SK-N-SH (cell line): Measurements from ENCODE around the gene CLCN1. TPM values are rescaled to one million over a fixed set of nuclear protein-coding genes. Genes with fewer than 3 reads are reported as not detected.

Experiments
- CTCF ChIA-PET: fragments of 300-600, 350-600 bp; formaldehyde crosslinking; extraction: SDS; loops from one replicate; lab custom pipeline; 2021; lab: Yijun Ruan, JAX
- POLR2A ChIA-PET: fragments of 350-600 bp; sonication (Branson Sonifier 250); formaldehyde crosslinking; extraction: SDS; loops from one replicate; lab custom pipeline; 2020; ENCODE audit warnings: antibody characterized with exemption, inconsistent platforms; lab: Yijun Ruan, JAX
- DNase-seq: peaks from one replicate; pipeline ENCODE4 v3.0.0; 2012
- H2AFZ ChIP-seq: fragments of 200-600 bp; sonication (generic); 2 replicates; pipeline ENCODE4 v1.8.1; 2016; ENCODE audit warnings: antibody characterized with exemption, mild to moderate bottlenecking, low read depth
- H3F3A ChIP-seq: fragments of 200-600 bp; sonication (generic); replicated peaks from 2 replicates; pipeline ENCODE3; 2016; ENCODE audit warnings: antibody characterized with exemption, mild to moderate bottlenecking; ENCODE audit not compliant: insufficient read depth
- H3K27ac ChIP-seq, 2 experiments: fragments of 200-500 bp in 1 of 2; fragments of 200-600 bp in 1 of 2; sonication (Bioruptor generic) in 1 of 2; sonication (generic), shearing (Covaris generic) in 1 of 2; 2 replicates each; pipeline versions ENCODE4 v1.5.1 to v1.6.1; 2014 to 2016; ENCODE audit warnings: low read depth in 2 of 2, inconsistent platforms in 1 of 2, low read length in 1 of 2, mild to moderate bottlenecking in 1 of 2, mixed read lengths in 1 of 2
- H3K27me3 ChIP-seq: fragments of 200-600 bp; sonication (generic), shearing (Covaris generic); 2 replicates; pipeline ENCODE4 v1.6.1; 2016; ENCODE audit warnings: mixed run types; ENCODE audit not compliant: insufficient read depth
- H3K36me3 ChIP-seq, 2 experiments: fragments of 200-500 bp in 1 of 2; fragments of 200-600 bp in 1 of 2; sonication (Bioruptor generic) in 1 of 2; sonication (generic) in 1 of 2; replicated peaks in 1 of 2; 2 replicates each; pipeline versions ENCODE3 to v1.5.1; 2014 to 2016; ENCODE audit warnings: low read length in 1 of 2, mild to moderate bottlenecking in 1 of 2; ENCODE audit not compliant: insufficient read depth in 2 of 2, control insufficient read depth in 1 of 2
- H3K4me1 ChIP-seq, 2 experiments: fragments of 200-500 bp in 1 of 2; fragments of 200-600 bp in 1 of 2; sonication (Bioruptor generic) in 1 of 2; sonication (generic), shearing (Covaris generic) in 1 of 2; 2 replicates each; pipeline versions ENCODE4 v1.5.1 to v1.6.1; 2014 to 2016; ENCODE audit warnings: low read depth in 1 of 2, low read length in 1 of 2, mixed run types in 1 of 2; ENCODE audit not compliant: insufficient read depth in 2 of 2, control insufficient read depth in 1 of 2
- H3K4me2 ChIP-seq: fragments of 200-600 bp; sonication (generic), shearing (Covaris generic); 2 replicates; pipeline ENCODE4 v1.6.1; 2017; ENCODE audit warnings: mixed run types
- H3K4me3 ChIP-seq, 2 experiments: fragments of 200-500 bp in 1 of 2; fragments of 200-600 bp in 1 of 2; sonication (Bioruptor generic) in 1 of 2; sonication (generic), shearing (Covaris generic) in 1 of 2; 2 replicates each; pipeline versions ENCODE4 v1.5.1 to v1.8.1; 2014 to 2016; ENCODE audit warnings: low read depth in 2 of 2, inconsistent platforms in 1 of 2, low read length in 1 of 2, mild to moderate bottlenecking in 1 of 2, mixed read lengths in 1 of 2, moderate library complexity in 1 of 2
- H3K79me2 ChIP-seq: fragments of 200-600 bp; sonication (generic); 2 replicates; pipeline ENCODE4 v1.8.1; 2017; ENCODE audit warnings: mild to moderate bottlenecking; ENCODE audit not compliant: insufficient read depth
- H3K9ac ChIP-seq: fragments of 200-600 bp; sonication (generic); 2 replicates; pipeline ENCODE4 v1.6.1; 2017; ENCODE audit warnings: mixed run types
- H3K9me2 ChIP-seq: fragments of 200-600 bp; sonication (generic); 2 replicates; pipeline ENCODE4 v1.6.1; 2017; ENCODE audit warnings: mixed run types
- H3K9me3 ChIP-seq: fragments of 200-600 bp; sonication (generic); 2 replicates; pipeline ENCODE4 v1.6.1; 2017; ENCODE audit warnings: mixed run types, mild to moderate bottlenecking, moderate library complexity
- H4K20me1 ChIP-seq: fragments of 200-600 bp; sonication (generic); 2 replicates; pipeline ENCODE4 v1.6.1; 2017; ENCODE audit warnings: mild to moderate bottlenecking, mixed run types; ENCODE audit not compliant: insufficient read depth
- EP300 ChIP-seq, 2 experiments: IDR thresholded peaks; 2 replicates each; pipeline versions ENCODE4 v1.4.0 to v1.6.1; 2012; ENCODE audit warnings: borderline replicate concordance in 1 of 2, low read depth in 1 of 2, low read length in 1 of 2
- FOSL2 ChIP-seq: IDR thresholded peaks from 2 replicates; pipeline ENCODE4 v1.4.0; 2012; ENCODE audit warnings: low read depth, mild to moderate bottlenecking, moderate library complexity, borderline replicate concordance
- FOXM1 ChIP-seq: IDR thresholded peaks from 2 replicates; pipeline ENCODE4 v1.4.0; 2012; ENCODE audit warnings: low read depth, mild to moderate bottlenecking
- GATA2 ChIP-seq: sonication (generic); formaldehyde crosslinking; IDR thresholded peaks from 2 replicates; pipeline ENCODE4 v1.5.0; 2020; ENCODE audit warnings: mild to moderate bottlenecking, missing genetic modification reagents
- MEF2A ChIP-seq: IDR thresholded peaks from 2 replicates; pipeline ENCODE4 v1.4.0; 2012; ENCODE audit warnings: low read depth, borderline replicate concordance
- REST ChIP-seq: IDR thresholded peaks from 2 replicates; pipeline ENCODE4 v1.6.1; 2012; ENCODE audit warnings: mild to moderate bottlenecking, low read depth, low read length, moderate library complexity
- TAF1 ChIP-seq: IDR thresholded peaks from 2 replicates; pipeline ENCODE4 v1.6.1; 2012; ENCODE audit warnings: low read depth, mild to moderate bottlenecking, low read length, moderate library complexity, borderline replicate concordance
- TEAD4 ChIP-seq: IDR thresholded peaks from 2 replicates; pipeline ENCODE4 v1.4.0; 2012; ENCODE audit warnings: mild to moderate bottlenecking, borderline replicate concordance; ENCODE audit not compliant: insufficient read depth
- WGBS: methylation state at CpG from one replicate; pipeline ENCODE4 v1.1.6; 2017; ENCODE audit warnings: low lambda C conversion rate; 5-methylcytosine and 5-hydroxymethylcytosine counted together
- polyA plus RNA-seq, 3 experiments: library from polyadenylated mRNA; depleted of rRNA; stranded (reverse); fragments of >200 nt; gene quantifications; 2 replicates each; pipeline ENCODE4 v1.2.3, GENCODE V29; 2012
- TF ChIP-seq, protein P1 (sequence below): IDR thresholded peaks from 2 replicates; pipeline ENCODE4 v1.4.0; 2012; ENCODE audit warnings: low read depth, borderline replicate concordance

The CLCN1 gene
- polyA plus RNA-seq, 1 of the 3 experiments (the other 2 are of a cell fraction) = 0.12 TPM

DNA sequence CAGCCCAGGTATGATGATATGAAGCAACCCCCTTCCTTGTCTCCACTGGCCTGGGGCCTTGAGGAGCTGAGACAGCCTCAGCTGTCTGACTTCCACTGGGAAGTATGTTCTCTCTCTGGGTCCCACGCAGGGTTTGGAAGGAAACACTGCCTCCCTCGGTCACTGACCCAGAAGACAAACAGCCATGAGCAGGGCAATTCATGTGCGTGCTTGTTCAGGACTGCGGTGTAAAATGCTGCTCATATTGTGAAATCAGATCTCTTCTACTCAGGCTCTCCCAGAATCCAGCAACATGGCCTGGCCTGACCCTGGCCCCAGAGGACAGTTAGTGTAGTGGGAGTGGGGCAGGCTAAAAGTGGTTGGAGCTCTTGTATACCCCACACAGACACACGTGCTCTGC is 2.8 kb downstream of the CLCN1 start:
- ChIA-PET POLR2A (interaction anchor here (0.5 kb wide), 1 partner anchor 79 kb away, joined by 3 read pairs; no protein-coding TSS in a partner anchor), CTCF (interaction anchor here (0.6 to 1.8 kb wide), 4 partner anchors 12 to 98 kb away, joined by 3 to 4 read pairs (median 4); no protein-coding TSS in a partner anchor)
- Histone ChIP-seq H3K79me2 (no peaks in the 10 kb centered on the region), H2AFZ (no peak overlapping the region), H3K4me3 (no peak overlapping the region), H3K36me3 (no peaks in the 10 kb centered on the region), H3K4me2 (no peak overlapping the region), H4K20me1 (no peaks in the 10 kb centered on the region)
- 70% methylated on average over 4 of the region's 5 CpGs for WGBS
- TF ChIP-seq FOXM1 (no peak), TAF1 (no peak)
- TF ChIP-seq, all 33 proteins: peak for 0
- DNase-seq = no peak
- Histone ChIP-seq H3K4me1 (peaks cover 0 to 2% of the 10 kb centered on the region in 2 experiments; a peak in 1 of 4 replicates), H3K27ac (no peak overlapping the region), H3F3A (no peaks in the 10 kb centered on the region), H3K9me3 (no peaks in the 10 kb centered on the region), H3K9ac (no peak overlapping the region), H3K9me2 (no peaks in the 10 kb centered on the region), H3K27me3 (no peaks in the 10 kb centered on the region)

DNA sequence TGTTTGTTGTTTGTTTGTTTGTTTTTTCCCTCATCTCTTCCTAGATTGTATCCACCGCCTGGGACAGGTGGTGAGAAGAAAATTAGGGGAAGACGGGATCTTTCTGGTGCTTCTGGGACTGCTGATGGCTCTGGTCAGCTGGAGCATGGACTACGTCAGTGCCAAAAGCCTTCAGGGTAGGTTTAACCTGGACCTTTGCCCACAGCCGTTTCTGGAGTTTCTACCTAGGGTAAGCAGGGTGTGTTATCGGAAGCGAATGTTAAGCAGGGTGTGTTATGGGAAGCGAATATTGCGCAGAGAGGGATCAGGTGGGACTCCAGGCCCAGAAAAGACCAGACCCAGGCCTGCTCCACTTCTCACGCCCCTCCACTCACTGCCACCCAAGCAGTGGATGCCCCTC is 4.7 kb downstream of the CLCN1 start:
- Histone ChIP-seq H3K4me2 (no peak overlapping the region), H3K9me2 (no peaks in the 10 kb centered on the region), H3K27me3 (no peaks in the 10 kb centered on the region), H3K36me3 (no peaks in the 10 kb centered on the region), H3K4me1 (peaks cover 0 to 2% of the 10 kb centered on the region in 2 experiments; a peak in 1 of 4 replicates), H3K79me2 (no peaks in the 10 kb centered on the region), H4K20me1 (no peaks in the 10 kb centered on the region), H3K9ac (no peak overlapping the region), H3K9me3 (no peaks in the 10 kb centered on the region), H3F3A (no peaks in the 10 kb centered on the region), H2AFZ (no peak overlapping the region), H3K27ac (no peak overlapping the region), H3K4me3 (no peak overlapping the region)
- TF ChIP-seq TEAD4 (no peak), MEF2A (no peak), REST (no peak), EP300 (IDR thresholded peaks at IDR 0.05; ENCODE audit: borderline replicate concordance in 1 of 2, low read depth in 1 of 2, low read length in 1 of 2) (no peak), GATA2 (CRISPR knock-in tag) (no peak), FOSL2 (no peak)
- TF ChIP-seq, protein P1, sequence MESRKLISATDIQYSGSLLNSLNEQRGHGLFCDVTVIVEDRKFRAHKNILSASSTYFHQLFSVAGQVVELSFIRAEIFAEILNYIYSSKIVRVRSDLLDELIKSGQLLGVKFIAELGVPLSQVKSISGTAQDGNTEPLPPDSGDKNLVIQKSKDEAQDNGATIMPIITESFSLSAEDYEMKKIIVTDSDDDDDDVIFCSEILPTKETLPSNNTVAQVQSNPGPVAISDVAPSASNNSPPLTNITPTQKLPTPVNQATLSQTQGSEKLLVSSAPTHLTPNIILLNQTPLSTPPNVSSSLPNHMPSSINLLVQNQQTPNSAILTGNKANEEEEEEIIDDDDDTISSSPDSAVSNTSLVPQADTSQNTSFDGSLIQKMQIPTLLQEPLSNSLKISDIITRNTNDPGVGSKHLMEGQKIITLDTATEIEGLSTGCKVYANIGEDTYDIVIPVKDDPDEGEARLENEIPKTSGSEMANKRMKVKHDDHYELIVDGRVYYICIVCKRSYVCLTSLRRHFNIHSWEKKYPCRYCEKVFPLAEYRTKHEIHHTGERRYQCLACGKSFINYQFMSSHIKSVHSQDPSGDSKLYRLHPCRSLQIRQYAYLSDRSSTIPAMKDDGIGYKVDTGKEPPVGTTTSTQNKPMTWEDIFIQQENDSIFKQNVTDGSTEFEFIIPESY = no peak
- ChIA-PET POLR2A (no interaction called here), CTCF (interaction anchor here (1.4 kb wide), 1 partner anchor 21 kb away, joined by 5 read pairs; no protein-coding TSS in a partner anchor)
- WGBS = 59% methylated on average over 9 of the region's 9 CpGs
- DNase-seq = no peak
